PC-3 (cell line): ENCODE results near the gene NEXN.

ENCODE experiments used
- EZH2 ChIP-seq: fragments of 300-600 bp; sonication (generic); IDR thresholded peaks from one replicate; pipeline ENCODE4 v1.6.1; 2017; ENCODE audit warnings: antibody characterized with exemption, mild to moderate bottlenecking, low read length; ENCODE audit not compliant: unreplicated experiment
- EZH2phosphoT487 ChIP-seq: fragments of 300-600 bp; sonication (generic); IDR thresholded peaks from 2 replicates; pipeline ENCODE4 v1.6.1; 2018; ENCODE audit warnings: mild to moderate bottlenecking, antibody characterized with exemption, low read length, borderline replicate concordance
- TF ChIP-seq, protein P1 (sequence below): fragments of 300-600 bp; sonication (generic); conservative IDR thresholded peaks from 2 replicates; pipeline ENCODE4 v1.5.1; 2017; ENCODE audit warnings: antibody characterized with exemption, low read depth, mild to moderate bottlenecking, low read length

DNA sequence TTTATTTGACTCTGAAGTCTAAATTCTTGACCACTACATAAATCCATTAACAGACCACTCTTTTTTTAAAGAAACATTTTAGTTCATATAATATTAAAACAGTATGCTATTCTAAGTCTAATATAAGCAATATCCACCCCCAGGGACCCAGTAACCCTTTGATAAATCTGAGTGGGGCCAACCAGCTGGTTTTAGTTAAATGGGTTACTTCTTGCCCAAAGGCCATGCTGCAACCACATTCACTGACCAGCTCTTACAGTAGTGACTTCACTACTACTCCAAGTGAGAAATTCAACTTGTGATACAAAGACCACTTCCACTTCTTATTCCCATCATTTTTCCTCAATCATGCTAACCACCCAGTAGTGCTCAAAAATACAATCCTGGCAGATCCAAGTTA is 70.0 kb downstream of the NEXN start:
- TF ChIP-seq, protein P1, sequence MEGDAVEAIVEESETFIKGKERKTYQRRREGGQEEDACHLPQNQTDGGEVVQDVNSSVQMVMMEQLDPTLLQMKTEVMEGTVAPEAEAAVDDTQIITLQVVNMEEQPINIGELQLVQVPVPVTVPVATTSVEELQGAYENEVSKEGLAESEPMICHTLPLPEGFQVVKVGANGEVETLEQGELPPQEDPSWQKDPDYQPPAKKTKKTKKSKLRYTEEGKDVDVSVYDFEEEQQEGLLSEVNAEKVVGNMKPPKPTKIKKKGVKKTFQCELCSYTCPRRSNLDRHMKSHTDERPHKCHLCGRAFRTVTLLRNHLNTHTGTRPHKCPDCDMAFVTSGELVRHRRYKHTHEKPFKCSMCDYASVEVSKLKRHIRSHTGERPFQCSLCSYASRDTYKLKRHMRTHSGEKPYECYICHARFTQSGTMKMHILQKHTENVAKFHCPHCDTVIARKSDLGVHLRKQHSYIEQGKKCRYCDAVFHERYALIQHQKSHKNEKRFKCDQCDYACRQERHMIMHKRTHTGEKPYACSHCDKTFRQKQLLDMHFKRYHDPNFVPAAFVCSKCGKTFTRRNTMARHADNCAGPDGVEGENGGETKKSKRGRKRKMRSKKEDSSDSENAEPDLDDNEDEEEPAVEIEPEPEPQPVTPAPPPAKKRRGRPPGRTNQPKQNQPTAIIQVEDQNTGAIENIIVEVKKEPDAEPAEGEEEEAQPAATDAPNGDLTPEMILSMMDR, result no peak
- TF ChIP-seq EZH2 (no peak), EZH2phosphoT487 (no peak)
